Mammary epithelial cell (primary cell): ENCODE data around the gene MYH10.

Experiments
- CTCF ChIP-seq, 2 donors: IDR thresholded peaks in 1 of 2; conservative IDR thresholded peaks in 1 of 2; 2 replicates each; pipeline ENCODE4 v1.5.1; 2011 to 2012; ENCODE audit warnings: inconsistent platforms in 2 of 2, low read length in 2 of 2, mild to moderate bottlenecking in 2 of 2, control low read depth in 1 of 2, low read depth in 1 of 2; ENCODE audit not compliant: insufficient read depth in 1 of 2; ENCODE audit errors: extremely low read depth in 1 of 2
- EZH2 ChIP-seq: IDR thresholded peaks from 2 replicates; pipeline ENCODE4 v1.6.1; 2012; ENCODE audit warnings: low read length, inconsistent platforms, borderline replicate concordance

DNA sequence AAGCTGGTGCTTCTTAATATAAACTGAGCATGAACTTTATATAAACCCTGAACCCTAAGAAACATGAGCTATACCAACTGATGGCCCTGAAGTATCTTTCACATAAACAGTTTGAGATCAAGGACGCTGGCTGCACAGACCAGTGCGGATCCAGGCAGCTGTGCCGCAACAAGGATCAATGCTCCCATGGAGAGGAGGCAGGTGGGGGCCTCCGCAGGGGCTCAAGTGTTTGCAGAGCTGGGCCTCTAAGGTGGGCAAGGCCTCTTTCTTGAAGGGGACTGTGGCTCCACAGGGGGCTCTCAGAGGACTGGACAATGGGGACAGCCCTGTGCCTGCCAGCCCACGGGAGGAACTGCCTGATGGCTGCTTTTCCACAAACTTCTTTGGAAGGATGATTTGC, 148.8 kb downstream of the MYH10 start:
- no peak for TF ChIP-seq CTCF (conservative IDR thresholded peaks at IDR 0.05 in 1 of 2, IDR thresholded peaks at IDR 0.05 in 1 of 2; ENCODE audit: extremely low read depth in 1 of 2, insufficient read depth in 1 of 2, low read depth in 1 of 2, low read length in 2 of 2)
- no peak for TF ChIP-seq EZH2
